Measurements from ENCODE around the gene ACOT8.
A peak's percentile ranks its signal among the peaks of the same experiment; 100 is the strongest.
"Not testable (repeated sequence)": the region's sequence is repeated elsewhere in the genome, so short reads cannot be mapped to it uniquely, and the experiment has no call there.

The ACOT8 gene

GRCh38 chr20:45827030-45827652 lies 30.1 kb downstream of the ACOT8 start, which contains the start of gene TNNC2:
Gene TNNC2, minus strand, starts transcription at chr20:45827312. Its CDS starts 64 bp downstream, at chr20:45827248.
- DNase-seq (ENCODE audit: low spot score) = no peak

GRCh38 chr20:45826381-45827019 lies 30.7 kb downstream of the ACOT8 start:
- DNase-seq (ENCODE audit: low spot score) = no peak

- no peak for DNase-seq (ENCODE audit: low spot score)
Observed at GRCh38 chr20:45823949-45824835, 33.0 kb downstream of the ACOT8 start.

- no peak for DNase-seq (ENCODE audit: low spot score)
Observed at GRCh38 chr20:45822857-45823256, 34.3 kb downstream of the ACOT8 start.

GRCh38 chr20:45821947-45822346 lies 35.2 kb downstream of the ACOT8 start:
- no peak for DNase-seq (ENCODE audit: low spot score)

- DNase-seq (ENCODE audit: low spot score) = no peak
Observed at GRCh38 chr20:45819466-45819865, 37.7 kb downstream of the ACOT8 start.

- DNase-seq (ENCODE audit: low spot score) = no peak
Observed at GRCh38 chr20:45818239-45818638, 39.0 kb downstream of the ACOT8 start.

GRCh38 chr20:45817376-45818194 lies 39.6 kb downstream of the ACOT8 start:
- DNase-seq (ENCODE audit: low spot score) = no peak

GRCh38 chr20:45816951-45817350 lies 40.2 kb downstream of the ACOT8 start:
- no peak for DNase-seq (ENCODE audit: low spot score)

- DNase-seq (ENCODE audit: low spot score) = no peak
Observed at GRCh38 chr20:45814314-45814713, 42.9 kb downstream of the ACOT8 start.

- no peak for DNase-seq (ENCODE audit: low spot score)
Observed at GRCh38 chr20:45813489-45813888, 43.7 kb downstream of the ACOT8 start.

GRCh38 chr20:45813006-45813340 lies 44.2 kb downstream of the ACOT8 start:
- no peak for DNase-seq (ENCODE audit: low spot score)

GRCh38 chr20:45812157-45813005 lies 44.8 kb downstream of the ACOT8 start, which contains the start of gene UBE2C:
Gene UBE2C, plus strand, starts transcription at chr20:45812644. Its CDS starts 52 bp downstream, at chr20:45812696.
- peak; percentile 99 for DNase-seq (ENCODE audit: low spot score)

GRCh38 chr20:45810191-45810970 lies 46.8 kb downstream of the ACOT8 start:
- no peak for DNase-seq (ENCODE audit: low spot score)

GRCh38 chr20:45801851-45802250 lies 55.3 kb downstream of the ACOT8 start:
- no peak for DNase-seq (ENCODE audit: low spot score)

- peak; percentile 39 for DNase-seq (ENCODE audit: low spot score)
Observed at GRCh38 chr20:45798935-45799642, 58.1 kb downstream of the ACOT8 start.

GRCh38 chr20:45797955-45798354 lies 59.2 kb downstream of the ACOT8 start:
- DNase-seq (ENCODE audit: low spot score) = not testable (repeated sequence)

- not testable (repeated sequence) for DNase-seq (ENCODE audit: low spot score)
Observed at GRCh38 chr20:45797510-45797909, 59.7 kb downstream of the ACOT8 start.

- DNase-seq (ENCODE audit: low spot score) = no peak
Observed at GRCh38 chr20:45796337-45797065, 60.7 kb downstream of the ACOT8 start.
